ENCODE results near the gene FBXL17.

DNA sequence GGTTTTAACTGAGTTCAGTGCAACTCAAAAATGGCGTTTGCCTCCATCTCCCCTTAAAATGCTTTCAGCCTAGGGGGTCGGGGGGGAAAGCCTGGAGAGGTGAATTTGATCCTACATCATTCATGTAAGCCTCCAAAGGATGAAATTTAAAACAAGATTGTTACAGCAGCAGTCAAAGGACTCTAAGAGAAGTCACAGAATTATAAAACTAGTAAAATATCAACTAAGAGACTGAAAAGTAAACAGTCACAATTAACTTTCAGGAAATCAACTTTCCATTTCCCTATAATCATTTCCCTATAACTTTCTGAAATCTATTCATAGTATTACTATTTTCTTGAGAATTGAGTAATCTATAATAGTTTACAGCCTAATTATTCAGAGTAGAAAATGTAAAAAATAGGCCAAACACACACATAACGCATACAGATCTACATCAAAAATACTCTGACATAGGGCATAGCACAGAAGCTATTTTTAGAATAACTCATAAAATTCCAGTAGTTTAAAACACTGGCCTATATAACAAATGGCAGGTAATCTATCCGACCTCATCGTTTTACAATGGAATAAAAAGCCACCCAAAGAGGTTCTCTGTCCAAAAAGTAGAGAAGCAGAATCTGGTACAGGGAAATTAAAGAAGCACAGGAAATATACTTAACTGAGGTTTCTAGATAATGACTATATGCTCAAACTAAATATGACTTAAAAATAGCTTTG, 37.6 kb downstream of the FBXL17 start:
- TF ChIP-seq, protein P1, sequence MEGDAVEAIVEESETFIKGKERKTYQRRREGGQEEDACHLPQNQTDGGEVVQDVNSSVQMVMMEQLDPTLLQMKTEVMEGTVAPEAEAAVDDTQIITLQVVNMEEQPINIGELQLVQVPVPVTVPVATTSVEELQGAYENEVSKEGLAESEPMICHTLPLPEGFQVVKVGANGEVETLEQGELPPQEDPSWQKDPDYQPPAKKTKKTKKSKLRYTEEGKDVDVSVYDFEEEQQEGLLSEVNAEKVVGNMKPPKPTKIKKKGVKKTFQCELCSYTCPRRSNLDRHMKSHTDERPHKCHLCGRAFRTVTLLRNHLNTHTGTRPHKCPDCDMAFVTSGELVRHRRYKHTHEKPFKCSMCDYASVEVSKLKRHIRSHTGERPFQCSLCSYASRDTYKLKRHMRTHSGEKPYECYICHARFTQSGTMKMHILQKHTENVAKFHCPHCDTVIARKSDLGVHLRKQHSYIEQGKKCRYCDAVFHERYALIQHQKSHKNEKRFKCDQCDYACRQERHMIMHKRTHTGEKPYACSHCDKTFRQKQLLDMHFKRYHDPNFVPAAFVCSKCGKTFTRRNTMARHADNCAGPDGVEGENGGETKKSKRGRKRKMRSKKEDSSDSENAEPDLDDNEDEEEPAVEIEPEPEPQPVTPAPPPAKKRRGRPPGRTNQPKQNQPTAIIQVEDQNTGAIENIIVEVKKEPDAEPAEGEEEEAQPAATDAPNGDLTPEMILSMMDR (IDR thresholded peaks at IDR 0.05), result no peak
- no peak for TF ChIP-seq ZFX (IDR thresholded peaks at IDR 0.05; ENCODE audit: borderline replicate concordance)

Data from 22Rv1 (cell line).